ENCODE measurements around the gene APC2. TPM values are rescaled to one million over a fixed set of nuclear protein-coding genes. Genes with fewer than 3 reads are reported as not detected.

The APC2 gene
- total RNA-seq, 1 experiment from 2014 or later: 0.68 TPM

DNA sequence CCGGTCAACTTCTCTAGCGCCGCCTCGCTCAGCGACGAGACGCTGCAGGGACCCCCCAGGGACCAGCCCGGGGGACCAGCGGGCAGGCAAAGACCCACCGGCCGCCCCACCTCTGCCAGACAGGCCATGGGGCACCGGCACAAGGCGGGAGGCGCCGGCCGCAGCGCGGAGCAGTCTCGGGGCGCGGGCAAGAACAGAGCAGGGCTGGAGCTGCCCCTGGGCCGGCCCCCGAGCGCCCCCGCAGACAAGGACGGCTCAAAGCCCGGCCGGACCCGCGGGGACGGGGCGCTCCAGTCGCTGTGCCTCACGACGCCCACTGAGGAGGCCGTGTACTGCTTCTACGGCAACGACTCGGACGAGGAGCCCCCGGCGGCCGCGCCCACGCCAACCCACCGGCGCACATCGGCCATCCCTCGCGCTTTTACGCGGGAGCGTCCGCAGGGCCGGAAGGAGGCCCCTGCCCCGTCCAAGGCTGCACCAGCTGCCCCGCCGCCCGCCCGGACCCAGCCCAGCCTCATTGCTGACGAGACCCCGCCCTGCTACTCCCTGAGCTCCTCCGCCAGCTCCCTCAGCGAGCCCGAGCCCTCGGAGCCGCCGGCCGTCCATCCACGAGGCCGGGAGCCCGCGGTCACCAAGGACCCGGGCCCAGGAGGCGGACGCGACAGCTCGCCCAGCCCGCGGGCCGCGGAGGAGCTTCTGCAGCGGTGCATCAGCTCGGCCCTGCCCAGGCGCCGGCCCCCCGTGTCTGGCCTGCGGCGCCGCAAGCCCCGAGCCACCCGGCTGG, 17.8 kb downstream of the APC2 start:
- no peak overlapping the region for H3T11ph ChIP-seq (ENCODE audit: low read length)
- no peak overlapping the region for H2BK120ac ChIP-seq (ENCODE audit: low read depth, low read length, poor library complexity, severe bottlenecking)
- no peak for DNase-seq
- no peaks in the 10 kb centered on the region for H3K79me1 ChIP-seq (ENCODE audit: insufficient read depth, low read depth, low read length, poor library complexity, severe bottlenecking)
- no peaks in the 10 kb centered on the region for H3K9me3 Mint-ChIP-seq
- H3K4me1 ChIP-seq (ENCODE audit: insufficient read depth, low read length): no peaks in the 10 kb centered on the region
- no peak overlapping the region for H2BK5ac ChIP-seq (ENCODE audit: insufficient read length, low read length)
- H3K23ac ChIP-seq (ENCODE audit: insufficient read length, low read depth, low read length): no peak overlapping the region
- H3K27ac ChIP-seq (ENCODE audit: insufficient read length, low read depth, low read length): no peak overlapping the region
- H2BK12ac ChIP-seq (ENCODE audit: insufficient read length, low read depth, low read length): no peak overlapping the region
- no CpG with 5 or more reads among the region's 92 CpGs for WGBS (ENCODE audit: extremely low coverage, insufficient read length, low lambda C conversion rate)
- peaks cover 61% of the 10 kb centered on the region for H3K27me3 ChIP-seq (ENCODE audit: insufficient read depth, low read length)
- peaks cover 3% of the 10 kb centered on the region for H4K20me1 ChIP-seq (ENCODE audit: control insufficient read depth, insufficient read depth, insufficient read length)
- no peaks in the 10 kb centered on the region for H3K9me3 ChIP-seq (ENCODE audit: control insufficient read depth, low read depth, low read length)
- H3K14ac ChIP-seq (ENCODE audit: insufficient read depth, low read length): no peak overlapping the region
- H2BK20ac ChIP-seq (ENCODE audit: low read depth, low read length, poor library complexity, severe bottlenecking): no peak overlapping the region
- TF ChIP-seq, protein P1, sequence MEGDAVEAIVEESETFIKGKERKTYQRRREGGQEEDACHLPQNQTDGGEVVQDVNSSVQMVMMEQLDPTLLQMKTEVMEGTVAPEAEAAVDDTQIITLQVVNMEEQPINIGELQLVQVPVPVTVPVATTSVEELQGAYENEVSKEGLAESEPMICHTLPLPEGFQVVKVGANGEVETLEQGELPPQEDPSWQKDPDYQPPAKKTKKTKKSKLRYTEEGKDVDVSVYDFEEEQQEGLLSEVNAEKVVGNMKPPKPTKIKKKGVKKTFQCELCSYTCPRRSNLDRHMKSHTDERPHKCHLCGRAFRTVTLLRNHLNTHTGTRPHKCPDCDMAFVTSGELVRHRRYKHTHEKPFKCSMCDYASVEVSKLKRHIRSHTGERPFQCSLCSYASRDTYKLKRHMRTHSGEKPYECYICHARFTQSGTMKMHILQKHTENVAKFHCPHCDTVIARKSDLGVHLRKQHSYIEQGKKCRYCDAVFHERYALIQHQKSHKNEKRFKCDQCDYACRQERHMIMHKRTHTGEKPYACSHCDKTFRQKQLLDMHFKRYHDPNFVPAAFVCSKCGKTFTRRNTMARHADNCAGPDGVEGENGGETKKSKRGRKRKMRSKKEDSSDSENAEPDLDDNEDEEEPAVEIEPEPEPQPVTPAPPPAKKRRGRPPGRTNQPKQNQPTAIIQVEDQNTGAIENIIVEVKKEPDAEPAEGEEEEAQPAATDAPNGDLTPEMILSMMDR (conservative IDR thresholded peaks at IDR 0.05): no peak
- H4K8ac ChIP-seq (replicated peaks; ENCODE audit: insufficient read length, low read depth, low read length): no peak overlapping the region
- H3K56ac ChIP-seq (ENCODE audit: insufficient read length, low read depth, low read length): no peak overlapping the region
- no peak overlapping the region for H3K9ac ChIP-seq (ENCODE audit: extremely low read depth, insufficient read length, low read length)
- H3K36me3 Mint-ChIP-seq (ENCODE audit: insufficient read depth in 1 of 3, low read depth in 3 of 3): no peaks in the 10 kb centered on the region
- peaks cover 9% of the 10 kb centered on the region for H3K23me2 ChIP-seq (ENCODE audit: insufficient read length, low read depth, low read length, poor library complexity, severe bottlenecking)
- peaks cover 83% of the 10 kb centered on the region for H3K27me3 Mint-ChIP-seq (ENCODE audit: low read depth)
- no peak overlapping the region for H4K5ac ChIP-seq (ENCODE audit: insufficient read length, low read depth, low read length)
- H3K4me3 Mint-ChIP-seq: no peak overlapping the region
- no peak overlapping the region for H3K4ac ChIP-seq (ENCODE audit: low read depth, low read length)
- no peak overlapping the region for H3K4me2 ChIP-seq (ENCODE audit: insufficient read depth, insufficient read length, low read length)
- peaks cover 2 to 9% of the 10 kb centered on the region in 2 experiments; a peak in 3 of 4 replicates for H3K4me1 Mint-ChIP-seq
- H3K27ac Mint-ChIP-seq: no peak overlapping the region
- no peak overlapping the region for H4K91ac ChIP-seq (ENCODE audit: insufficient read length, low read depth, low read length)
- no peak overlapping the region for H2AK5ac ChIP-seq (ENCODE audit: insufficient read length, low read length)
- no peak overlapping the region for H2AFZ ChIP-seq (ENCODE audit: low read length)
- H3K79me2 ChIP-seq (ENCODE audit: insufficient read depth, low read length): no peaks in the 10 kb centered on the region
- no peak overlapping the region for H3K18ac ChIP-seq (ENCODE audit: insufficient read length, low read depth, low read length)
- no peak overlapping the region for H2BK15ac ChIP-seq (ENCODE audit: low read depth, low read length)
